Retinal pigment epithelial cell (primary cell): ENCODE results near the gene PRH2.

Source experiments
- DNase-seq: peaks from one replicate; pipeline ENCODE4 v3.0.0-alpha.2; 2010; ENCODE audit warnings: low read depth
- H3K4me3 ChIP-seq: 2 replicates; pipeline ENCODE4 v1.5.1; 2011; ENCODE audit warnings: mild to moderate bottlenecking, low read length, control low read depth, moderate library complexity
- CTCF ChIP-seq: conservative IDR thresholded peaks from 2 replicates; pipeline ENCODE4 v1.5.1; 2011; ENCODE audit warnings: low read depth, low read length, control low read depth, inconsistent platforms

The PRH2 gene

DNA sequence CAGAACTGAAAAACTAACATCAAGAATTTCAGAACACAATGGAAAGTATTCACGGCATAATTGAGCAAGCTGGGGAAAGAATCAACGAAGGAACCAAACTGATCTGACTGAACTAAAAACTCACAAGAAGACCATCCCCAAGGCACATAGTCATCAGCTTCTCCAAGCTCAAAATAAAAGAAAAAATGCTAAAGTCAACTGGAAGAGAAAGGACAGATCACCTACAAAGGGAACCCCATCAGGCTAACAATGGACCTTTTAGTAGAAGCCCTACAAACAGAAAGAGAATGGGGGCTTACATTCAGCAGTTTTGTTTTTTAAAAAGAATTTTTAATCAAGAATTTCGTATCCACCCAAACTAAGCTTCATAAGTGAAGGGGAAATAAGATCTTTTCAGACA, 45.9 kb downstream of the PRH2 start:
- no peak for DNase-seq
- no peak for TF ChIP-seq CTCF
- no peak overlapping the region for H3K4me3 ChIP-seq

GRCh38 chr12:10982244-10982643, 53.2 kb downstream of the PRH2 start:
- H3K4me3 ChIP-seq, result no peak overlapping the region
- TF ChIP-seq CTCF, result no peak
- no peak for DNase-seq
